HepG2 (cell line): Measurements from ENCODE around the gene FAM222A.

Experiments used
- ARNT ChIP-seq: fragments of 450-650 bp; IDR thresholded peaks from 2 replicates; pipeline ENCODE4 v1.6.1; 2017
- HDAC2 ChIP-seq: sonication (generic); formaldehyde crosslinking; IDR thresholded peaks from 2 replicates; pipeline ENCODE4 v1.4.0; 2020; ENCODE audit warnings: missing genetic modification reagents
- MYC ChIP-seq: sonication (generic); formaldehyde crosslinking; IDR thresholded peaks from 2 replicates; pipeline ENCODE4 v1.9.0; 2021; ENCODE audit warnings: missing genetic modification reagents, borderline replicate concordance
- TF ChIP-seq, protein P1 (sequence below): sonication (generic); formaldehyde crosslinking; IDR thresholded peaks from 2 replicates; pipeline ENCODE4 v1.5.0; 2020; ENCODE audit warnings: mild to moderate bottlenecking, missing genetic modification reagents, moderate library complexity

DNA sequence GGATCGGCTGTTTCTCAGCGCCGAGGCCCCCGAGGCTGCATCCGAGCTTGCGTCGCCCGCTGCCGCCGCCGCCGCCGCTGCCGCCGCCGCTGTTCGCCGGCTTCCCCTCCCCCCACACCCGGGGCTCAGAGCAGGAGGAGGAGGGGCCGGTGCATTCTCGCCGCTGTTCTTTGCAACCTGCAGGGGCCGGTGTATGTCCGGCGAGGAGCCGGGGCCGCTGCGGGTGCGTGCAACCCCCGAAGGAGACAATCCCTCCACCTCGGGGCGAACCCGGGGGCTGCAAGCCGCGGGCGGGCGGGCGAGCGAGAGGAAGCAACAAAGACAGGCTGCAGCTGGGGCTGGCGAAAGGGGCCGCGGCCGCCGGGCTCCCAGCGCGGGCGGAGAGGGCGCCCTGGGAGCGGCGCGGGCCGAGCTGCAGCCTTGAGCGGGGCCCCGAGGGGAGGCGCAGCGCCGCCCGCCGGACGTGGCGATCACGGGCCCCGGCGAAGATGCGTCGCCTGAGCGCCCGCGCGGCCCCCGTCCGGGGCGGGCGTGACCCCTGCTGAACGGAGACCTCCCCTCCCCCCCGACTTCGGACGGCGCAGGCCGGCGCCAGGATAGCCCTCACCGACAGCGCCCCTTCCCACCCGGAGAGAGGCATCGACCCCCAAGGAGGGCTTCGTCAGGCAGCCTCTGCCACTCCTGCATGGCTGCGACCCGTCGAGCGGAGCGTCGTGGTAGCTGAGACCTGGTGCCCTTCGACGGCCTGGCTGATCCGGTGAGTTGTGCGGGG, 702 bp downstream of the FAM222A start:
- TF ChIP-seq HDAC2 (0 out of 2 replicates have a peak, but pooled peaks have one; percentile 4), ARNT (no peak), MYC (CRISPR knock-in tag) (0 out of 2 replicates have a peak, but pooled peaks have one; percentile 20)
- TF ChIP-seq, protein P1, sequence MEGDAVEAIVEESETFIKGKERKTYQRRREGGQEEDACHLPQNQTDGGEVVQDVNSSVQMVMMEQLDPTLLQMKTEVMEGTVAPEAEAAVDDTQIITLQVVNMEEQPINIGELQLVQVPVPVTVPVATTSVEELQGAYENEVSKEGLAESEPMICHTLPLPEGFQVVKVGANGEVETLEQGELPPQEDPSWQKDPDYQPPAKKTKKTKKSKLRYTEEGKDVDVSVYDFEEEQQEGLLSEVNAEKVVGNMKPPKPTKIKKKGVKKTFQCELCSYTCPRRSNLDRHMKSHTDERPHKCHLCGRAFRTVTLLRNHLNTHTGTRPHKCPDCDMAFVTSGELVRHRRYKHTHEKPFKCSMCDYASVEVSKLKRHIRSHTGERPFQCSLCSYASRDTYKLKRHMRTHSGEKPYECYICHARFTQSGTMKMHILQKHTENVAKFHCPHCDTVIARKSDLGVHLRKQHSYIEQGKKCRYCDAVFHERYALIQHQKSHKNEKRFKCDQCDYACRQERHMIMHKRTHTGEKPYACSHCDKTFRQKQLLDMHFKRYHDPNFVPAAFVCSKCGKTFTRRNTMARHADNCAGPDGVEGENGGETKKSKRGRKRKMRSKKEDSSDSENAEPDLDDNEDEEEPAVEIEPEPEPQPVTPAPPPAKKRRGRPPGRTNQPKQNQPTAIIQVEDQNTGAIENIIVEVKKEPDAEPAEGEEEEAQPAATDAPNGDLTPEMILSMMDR (CRISPR knock-in tag), result peak; percentile 47
